SK-N-SH (cell line): Measurements from ENCODE around the gene IFI16. TPM values are rescaled to one million over a fixed set of nuclear protein-coding genes. Genes with fewer than 3 reads are reported as not detected.

ENCODE experiments used
- CTCF ChIA-PET: fragments of 300-600, 350-600 bp; formaldehyde crosslinking; extraction: SDS; loops from one replicate; lab custom pipeline; 2021; lab: Yijun Ruan, JAX
- POLR2A ChIA-PET: fragments of 350-600 bp; sonication (Branson Sonifier 250); formaldehyde crosslinking; extraction: SDS; loops from one replicate; lab custom pipeline; 2020; ENCODE audit warnings: antibody characterized with exemption, inconsistent platforms; lab: Yijun Ruan, JAX
- DNase-seq: peaks from one replicate; pipeline ENCODE4 v3.0.0; 2012
- H2AFZ ChIP-seq: fragments of 200-600 bp; sonication (generic); 2 replicates; pipeline ENCODE4 v1.8.1; 2016; ENCODE audit warnings: antibody characterized with exemption, mild to moderate bottlenecking, low read depth
- H3F3A ChIP-seq: fragments of 200-600 bp; sonication (generic); replicated peaks from 2 replicates; pipeline ENCODE3; 2016; ENCODE audit warnings: antibody characterized with exemption, mild to moderate bottlenecking; ENCODE audit not compliant: insufficient read depth
- H3K27ac ChIP-seq, 2 experiments: fragments of 200-500 bp in 1 of 2; fragments of 200-600 bp in 1 of 2; sonication (Bioruptor generic) in 1 of 2; sonication (generic), shearing (Covaris generic) in 1 of 2; 2 replicates each; pipeline versions ENCODE4 v1.5.1 to v1.6.1; 2014 to 2016; ENCODE audit warnings: low read depth in 2 of 2, inconsistent platforms in 1 of 2, low read length in 1 of 2, mild to moderate bottlenecking in 1 of 2, mixed read lengths in 1 of 2
- H3K27me3 ChIP-seq: fragments of 200-600 bp; sonication (generic), shearing (Covaris generic); 2 replicates; pipeline ENCODE4 v1.6.1; 2016; ENCODE audit warnings: mixed run types; ENCODE audit not compliant: insufficient read depth
- H3K36me3 ChIP-seq, 2 experiments: fragments of 200-500 bp in 1 of 2; fragments of 200-600 bp in 1 of 2; sonication (Bioruptor generic) in 1 of 2; sonication (generic) in 1 of 2; replicated peaks in 1 of 2; 2 replicates each; pipeline versions ENCODE3 to v1.5.1; 2014 to 2016; ENCODE audit warnings: low read length in 1 of 2, mild to moderate bottlenecking in 1 of 2; ENCODE audit not compliant: insufficient read depth in 2 of 2, control insufficient read depth in 1 of 2
- H3K4me1 ChIP-seq, 2 experiments: fragments of 200-500 bp in 1 of 2; fragments of 200-600 bp in 1 of 2; sonication (Bioruptor generic) in 1 of 2; sonication (generic), shearing (Covaris generic) in 1 of 2; 2 replicates each; pipeline versions ENCODE4 v1.5.1 to v1.6.1; 2014 to 2016; ENCODE audit warnings: low read depth in 1 of 2, low read length in 1 of 2, mixed run types in 1 of 2; ENCODE audit not compliant: insufficient read depth in 2 of 2, control insufficient read depth in 1 of 2
- H3K4me2 ChIP-seq: fragments of 200-600 bp; sonication (generic), shearing (Covaris generic); 2 replicates; pipeline ENCODE4 v1.6.1; 2017; ENCODE audit warnings: mixed run types
- H3K4me3 ChIP-seq, 2 experiments: fragments of 200-500 bp in 1 of 2; fragments of 200-600 bp in 1 of 2; sonication (Bioruptor generic) in 1 of 2; sonication (generic), shearing (Covaris generic) in 1 of 2; 2 replicates each; pipeline versions ENCODE4 v1.5.1 to v1.8.1; 2014 to 2016; ENCODE audit warnings: low read depth in 2 of 2, inconsistent platforms in 1 of 2, low read length in 1 of 2, mild to moderate bottlenecking in 1 of 2, mixed read lengths in 1 of 2, moderate library complexity in 1 of 2
- H3K79me2 ChIP-seq: fragments of 200-600 bp; sonication (generic); 2 replicates; pipeline ENCODE4 v1.8.1; 2017; ENCODE audit warnings: mild to moderate bottlenecking; ENCODE audit not compliant: insufficient read depth
- H3K9ac ChIP-seq: fragments of 200-600 bp; sonication (generic); 2 replicates; pipeline ENCODE4 v1.6.1; 2017; ENCODE audit warnings: mixed run types
- H3K9me2 ChIP-seq: fragments of 200-600 bp; sonication (generic); 2 replicates; pipeline ENCODE4 v1.6.1; 2017; ENCODE audit warnings: mixed run types
- H3K9me3 ChIP-seq: fragments of 200-600 bp; sonication (generic); 2 replicates; pipeline ENCODE4 v1.6.1; 2017; ENCODE audit warnings: mixed run types, mild to moderate bottlenecking, moderate library complexity
- H4K20me1 ChIP-seq: fragments of 200-600 bp; sonication (generic); 2 replicates; pipeline ENCODE4 v1.6.1; 2017; ENCODE audit warnings: mild to moderate bottlenecking, mixed run types; ENCODE audit not compliant: insufficient read depth
- FOSL2 ChIP-seq: IDR thresholded peaks from 2 replicates; pipeline ENCODE4 v1.4.0; 2012; ENCODE audit warnings: low read depth, mild to moderate bottlenecking, moderate library complexity, borderline replicate concordance
- FOXM1 ChIP-seq: IDR thresholded peaks from 2 replicates; pipeline ENCODE4 v1.4.0; 2012; ENCODE audit warnings: low read depth, mild to moderate bottlenecking
- IRF3 ChIP-seq: fragments of 150-350 bp; IDR thresholded peaks from 2 replicates; pipeline ENCODE4 v1.6.1; 2016; ENCODE audit warnings: mild to moderate bottlenecking, low read depth, low read length
- MEF2A ChIP-seq: IDR thresholded peaks from 2 replicates; pipeline ENCODE4 v1.4.0; 2012; ENCODE audit warnings: low read depth, borderline replicate concordance
- MXI1 ChIP-seq: IDR thresholded peaks from 2 replicates; pipeline ENCODE4 v1.6.1; 2012; ENCODE audit warnings: mild to moderate bottlenecking, low read depth, low read length, improper control_type of control experiment
- NRF1 ChIP-seq: IDR thresholded peaks from 2 replicates; pipeline ENCODE4 v1.6.1; 2012; ENCODE audit warnings: low read depth, mild to moderate bottlenecking, low read length
- POLR2AphosphoS5 ChIP-seq: IDR thresholded peaks from 2 replicates; pipeline ENCODE4 v1.6.1; 2012; ENCODE audit warnings: low read depth, low read length
- RAD21 ChIP-seq: IDR thresholded peaks from 2 replicates; pipeline ENCODE4 v1.6.1; 2012; ENCODE audit warnings: mild to moderate bottlenecking, low read length
- RCOR1 ChIP-seq: fragments of 150-350 bp; IDR thresholded peaks from 2 replicates; pipeline ENCODE4 v1.6.1; 2017; ENCODE audit warnings: antibody characterized with exemption, low read length
- REST ChIP-seq: IDR thresholded peaks from 2 replicates; pipeline ENCODE4 v1.6.1; 2012; ENCODE audit warnings: mild to moderate bottlenecking, low read depth, low read length, moderate library complexity
- RFX5 ChIP-seq: IDR thresholded peaks from 2 replicates; pipeline ENCODE4 v1.6.1; 2012; ENCODE audit warnings: mild to moderate bottlenecking, improper control_type of control experiment, low read length
- RXRA ChIP-seq: IDR thresholded peaks from 2 replicates; pipeline ENCODE4 v1.4.0; 2012; ENCODE audit warnings: low read depth, mild to moderate bottlenecking, borderline replicate concordance
- SIN3A ChIP-seq: IDR thresholded peaks from 2 replicates; pipeline ENCODE4 v1.6.1; 2012; ENCODE audit warnings: low read depth, mild to moderate bottlenecking, low read length, moderate library complexity, borderline replicate concordance
- SMC3 ChIP-seq: IDR thresholded peaks from 2 replicates; pipeline ENCODE4 v1.6.1; 2012; ENCODE audit warnings: low read depth, low read length, improper control_type of control experiment
- TCF12 ChIP-seq: IDR thresholded peaks from 2 replicates; pipeline ENCODE4 v1.4.0; 2012
- USF2 ChIP-seq: fragments of 150-350 bp; IDR thresholded peaks from 2 replicates; pipeline ENCODE4 v1.6.1; 2017; ENCODE audit warnings: antibody characterized with exemption, low read length, low read depth, borderline replicate concordance
- YY1 ChIP-seq: IDR thresholded peaks from 2 replicates; pipeline ENCODE4 v1.4.0; 2012; ENCODE audit warnings: low read depth, mild to moderate bottlenecking
- WGBS: methylation state at CpG from one replicate; pipeline ENCODE4 v1.1.6; 2017; ENCODE audit warnings: low lambda C conversion rate; 5-methylcytosine and 5-hydroxymethylcytosine counted together
- polyA plus RNA-seq, 3 experiments: library from polyadenylated mRNA; depleted of rRNA; stranded (reverse); fragments of >200 nt; gene quantifications; 2 replicates each; pipeline ENCODE4 v1.2.3, GENCODE V29; 2012
- TF ChIP-seq, protein P1 (sequence below): IDR thresholded peaks from 2 replicates; pipeline ENCODE4 v1.4.0; 2012; ENCODE audit warnings: low read depth

Gene IFI16
- polyA plus RNA-seq, 1 of the 3 experiments (the other 2 are of a cell fraction), result 56.1 TPM

DNA sequence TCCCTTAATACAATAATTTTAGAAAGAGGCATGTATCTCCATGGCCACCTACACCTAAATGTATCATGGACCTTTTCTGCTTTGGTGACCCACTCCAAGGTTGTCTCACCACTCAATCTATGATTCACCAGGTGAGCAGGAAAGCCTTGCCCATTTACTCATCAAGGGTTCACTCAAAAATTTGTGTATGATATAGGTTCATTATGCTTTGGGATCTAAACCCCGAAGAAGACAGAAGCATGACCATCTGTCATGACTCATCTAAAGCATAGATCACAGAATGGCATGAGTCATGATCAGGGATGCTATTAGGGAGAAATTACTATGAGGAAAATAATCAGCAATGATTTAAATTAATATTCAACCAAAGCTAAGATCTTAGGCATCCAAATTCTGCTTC is 39.9 kb upstream of the IFI16 start:
- no peak overlapping the region for H3K9ac ChIP-seq
- H3K36me3 ChIP-seq, result no peaks in the 10 kb centered on the region
- DNase-seq, result no peak
- no peaks in the 10 kb centered on the region for H3K4me1 ChIP-seq
- WGBS, result 0% methylated on average over 1 of the region's 1 CpG
- H3K9me2 ChIP-seq, result no peaks in the 10 kb centered on the region
- H3K27me3 ChIP-seq, result no peaks in the 10 kb centered on the region
- H3K4me2 ChIP-seq, result no peak overlapping the region
- TF ChIP-seq IRF3 (no peak), NRF1 (no peak), MXI1 (no peak), RFX5 (no peak), FOSL2 (no peak), SIN3A (no peak), RCOR1 (no peak), RAD21 (no peak), RXRA (no peak), YY1 (no peak), MEF2A (no peak), FOXM1 (no peak), POLR2AphosphoS5 (no peak), REST (no peak)
- no peaks in the 10 kb centered on the region for H4K20me1 ChIP-seq
- ChIA-PET CTCF (no interaction called here), POLR2A (no interaction called here)
- H3K27ac ChIP-seq, result no peak overlapping the region
- no peaks in the 10 kb centered on the region for H3K9me3 ChIP-seq
- no peaks in the 10 kb centered on the region for H3F3A ChIP-seq
- H2AFZ ChIP-seq, result no peak overlapping the region
- no peak overlapping the region for H3K4me3 ChIP-seq
- no peaks in the 10 kb centered on the region for H3K79me2 ChIP-seq

DNA sequence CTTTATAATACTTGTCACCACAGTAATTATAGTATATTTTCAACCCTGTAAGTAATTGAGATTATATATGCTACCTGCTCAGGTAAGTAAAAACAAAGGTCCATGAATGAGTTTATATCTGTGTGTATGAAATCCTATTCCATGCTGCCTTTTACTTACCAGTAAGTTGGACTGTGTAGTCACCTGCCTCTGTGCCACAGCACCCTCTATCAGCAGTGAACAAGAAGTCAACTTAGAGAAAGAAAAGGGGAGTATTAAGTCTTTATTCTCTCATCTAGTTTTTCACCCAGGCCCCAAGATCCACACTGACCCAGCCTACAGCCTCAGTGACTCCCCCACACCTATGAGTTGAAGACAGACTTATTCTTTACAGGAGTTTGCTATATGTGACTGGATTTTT is 36.9 kb upstream of the IFI16 start:
- Histone ChIP-seq H3K9me2 (no peaks in the 10 kb centered on the region), H3K4me3 (no peak overlapping the region), H3K9ac (no peak overlapping the region), H3K36me3 (no peaks in the 10 kb centered on the region), H3K27me3 (no peaks in the 10 kb centered on the region), H3K79me2 (no peaks in the 10 kb centered on the region), H3K4me2 (no peak overlapping the region), H3K4me1 (no peaks in the 10 kb centered on the region), H4K20me1 (no peaks in the 10 kb centered on the region), H3K27ac (no peak overlapping the region), H3F3A (no peaks in the 10 kb centered on the region), H2AFZ (no peak overlapping the region), H3K9me3 (no peaks in the 10 kb centered on the region)
- no peak for DNase-seq
- no peak for TF ChIP-seq USF2
- TF ChIP-seq MXI1, result no peak
- TF ChIP-seq, protein P1, sequence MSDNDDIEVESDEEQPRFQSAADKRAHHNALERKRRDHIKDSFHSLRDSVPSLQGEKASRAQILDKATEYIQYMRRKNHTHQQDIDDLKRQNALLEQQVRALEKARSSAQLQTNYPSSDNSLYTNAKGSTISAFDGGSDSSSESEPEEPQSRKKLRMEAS, result no peak
- TF ChIP-seq RXRA, result no peak
- no peak for TF ChIP-seq TCF12
- TF ChIP-seq SMC3, result no peak
- ChIA-PET CTCF (no interaction called here), POLR2A (no interaction called here)
